Mesenchymal stem cell (in vitro differentiated cells and primary cell): ENCODE measurements around the gene OPRPN.

Source experiments
- DNase-seq: peaks from one replicate; pipeline ENCODE4 v3.0.0-alpha.2; 2013
- H2AFZ ChIP-seq: one replicate; pipeline ENCODE4 v1.6.1; 2013; ENCODE audit warnings: low read depth, mild to moderate bottlenecking, control low read depth, inconsistent platforms, low read length, moderate library complexity
- H2AK5ac ChIP-seq: 2 replicates; pipeline ENCODE4 v1.6.1; 2013; ENCODE audit warnings: low read length, moderate library complexity, mild to moderate bottlenecking, inconsistent platforms; ENCODE audit not compliant: severe bottlenecking
- H2BK120ac ChIP-seq: one replicate; pipeline ENCODE4 v1.6.1; 2013; ENCODE audit warnings: low read depth, mild to moderate bottlenecking, inconsistent platforms, low read length, moderate library complexity
- H2BK12ac ChIP-seq, 2 experiments: one replicate each; pipeline ENCODE4 v1.6.1; 2013; ENCODE audit warnings: inconsistent platforms in 2 of 2, low read length in 2 of 2, mild to moderate bottlenecking in 2 of 2, moderate library complexity in 2 of 2, control low read depth in 1 of 2
- H2BK15ac ChIP-seq: one replicate; pipeline ENCODE4 v1.6.1; 2013; ENCODE audit warnings: mild to moderate bottlenecking, low read depth, inconsistent platforms; ENCODE audit not compliant: poor library complexity, severe bottlenecking
- H2BK5ac ChIP-seq: 2 replicates; pipeline ENCODE4 v1.6.1; 2013; ENCODE audit warnings: low read depth, mild to moderate bottlenecking, low read length, control low read depth, inconsistent platforms; ENCODE audit not compliant: poor library complexity, severe bottlenecking
- H3K14ac ChIP-seq, 2 experiments: one replicate each; pipeline ENCODE4 v1.6.1; 2013; ENCODE audit warnings: inconsistent platforms in 2 of 2, low read length in 2 of 2, control low read depth in 1 of 2, mild to moderate bottlenecking in 1 of 2, moderate library complexity in 1 of 2
- H3K18ac ChIP-seq, 2 experiments: one replicate each; pipeline ENCODE4 v1.6.1; 2013; ENCODE audit warnings: inconsistent platforms in 2 of 2, low read length in 2 of 2, control low read depth in 1 of 2, low read depth in 1 of 2, mild to moderate bottlenecking in 1 of 2
- H3K23ac ChIP-seq, 2 experiments: one replicate each; pipeline ENCODE4 v1.6.1; 2013; ENCODE audit warnings: inconsistent platforms in 2 of 2, low read length in 2 of 2, mild to moderate bottlenecking in 2 of 2, moderate library complexity in 2 of 2, control low read depth in 1 of 2
- H3K27ac ChIP-seq: 2 replicates; pipeline ENCODE4 v1.5.1; 2013; ENCODE audit warnings: mild to moderate bottlenecking, moderate library complexity, low read length, control low read depth, inconsistent platforms; ENCODE audit not compliant: poor library complexity, severe bottlenecking
- H3K27me3 ChIP-seq, 2 experiments: 2 replicates each; pipeline versions ENCODE4 v1.6.1 to v1.7.0; 2013; ENCODE audit warnings: low read length in 2 of 2, mild to moderate bottlenecking in 2 of 2, moderate library complexity in 2 of 2, control low read depth in 1 of 2, inconsistent platforms in 1 of 2; ENCODE audit not compliant: control insufficient read depth in 1 of 2, insufficient read depth in 1 of 2
- H3K36me3 ChIP-seq, 2 experiments: 2 replicates each; pipeline versions ENCODE4 v1.6.1 to v1.7.0; 2013; ENCODE audit warnings: low read length in 2 of 2, control low read depth in 1 of 2, inconsistent platforms in 1 of 2, low read depth in 1 of 2, mild to moderate bottlenecking in 1 of 2; ENCODE audit not compliant: insufficient read depth in 2 of 2, control insufficient read depth in 1 of 2
- H3K4ac ChIP-seq, 2 experiments: one replicate each; pipeline ENCODE4 v1.6.1; 2013; ENCODE audit warnings: inconsistent platforms in 2 of 2, low read length in 2 of 2, mild to moderate bottlenecking in 2 of 2, moderate library complexity in 2 of 2, control low read depth in 1 of 2, low read depth in 1 of 2
- H3K4me1 ChIP-seq: 2 replicates; pipeline ENCODE4 v1.6.1; 2013; ENCODE audit warnings: low read depth, low read length, control low read depth; ENCODE audit not compliant: control insufficient read depth, insufficient read depth
- H3K4me2 ChIP-seq: 2 replicates; pipeline ENCODE4 v1.6.1; 2013; ENCODE audit warnings: low read length, mild to moderate bottlenecking, inconsistent platforms; ENCODE audit not compliant: poor library complexity, severe bottlenecking
- H3K4me3 ChIP-seq, 2 experiments: 2 replicates each; pipeline versions ENCODE4 v1.5.1 to v1.7.0; 2013; ENCODE audit warnings: low read length in 2 of 2, mild to moderate bottlenecking in 2 of 2, control low read depth in 1 of 2, low read depth in 1 of 2; ENCODE audit not compliant: insufficient read depth in 1 of 2
- H3K79me1 ChIP-seq: replicated peaks from 2 replicates; pipeline ENCODE4 v1.6.1; 2013; ENCODE audit warnings: mild to moderate bottlenecking, control low read depth, low read length, inconsistent platforms; ENCODE audit not compliant: poor library complexity, severe bottlenecking
- H3K9ac ChIP-seq: 2 replicates; pipeline ENCODE4 v1.7.0; 2013; ENCODE audit warnings: mild to moderate bottlenecking, low read length, moderate library complexity
- H3K9me3 ChIP-seq: 2 replicates; pipeline ENCODE4 v1.7.0; 2013; ENCODE audit warnings: mild to moderate bottlenecking, low read length; ENCODE audit not compliant: control insufficient read depth
- H4K8ac ChIP-seq: one replicate; pipeline ENCODE4 v1.6.1; 2013; ENCODE audit warnings: inconsistent platforms, mild to moderate bottlenecking, low read length, moderate library complexity
- H4K91ac ChIP-seq: one replicate; pipeline ENCODE4 v1.6.1; 2013; ENCODE audit warnings: mild to moderate bottlenecking, low read length, inconsistent platforms
- WGBS: methylation state at CpG from one replicate; pipeline ENCODE4 v1.1.7; 2013; ENCODE audit warnings: mixed read lengths; 5-methylcytosine and 5-hydroxymethylcytosine counted together

OPRPN gene

DNA sequence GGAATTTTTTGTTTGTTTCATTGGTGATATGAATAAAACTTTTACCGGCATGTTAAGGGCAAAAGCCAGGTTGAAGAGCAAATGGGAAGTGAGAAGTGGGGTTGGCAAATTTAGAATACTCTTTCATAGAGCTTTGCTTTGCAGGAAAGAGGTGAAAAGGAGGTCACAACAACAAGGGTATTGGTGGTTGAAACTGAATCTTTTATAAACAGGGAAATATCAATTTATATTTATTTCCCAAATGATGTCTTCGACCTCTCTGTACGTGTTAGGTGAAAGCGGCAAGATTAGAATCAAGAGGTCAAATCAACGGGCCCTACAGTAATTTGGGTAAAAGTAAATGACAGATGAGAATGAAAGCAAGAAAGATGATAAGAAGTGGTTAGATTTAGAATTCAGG lies 33.7 kb upstream of the OPRPN start:
- H4K8ac ChIP-seq, result no peak overlapping the region
- H3K9ac ChIP-seq, result no peak overlapping the region
- H2AFZ ChIP-seq, result no peak overlapping the region
- no peak overlapping the region for H3K4me3 ChIP-seq
- no peak overlapping the region for H2BK120ac ChIP-seq
- H2BK15ac ChIP-seq, result no peak overlapping the region
- no peaks in the 10 kb centered on the region for H3K27me3 ChIP-seq
- H3K4ac ChIP-seq, result no peak overlapping the region
- no peak overlapping the region for H3K18ac ChIP-seq
- H3K4me1 ChIP-seq, result no peaks in the 10 kb centered on the region
- no peak overlapping the region for H3K27ac ChIP-seq
- no peaks in the 10 kb centered on the region for H3K79me1 ChIP-seq
- DNase-seq, result no peak
- 88% methylated on average over 5 of the region's 5 CpGs for WGBS
- H3K36me3 ChIP-seq, result no peaks in the 10 kb centered on the region
- no peak overlapping the region for H3K14ac ChIP-seq
- H3K4me2 ChIP-seq, result no peak overlapping the region
- no peak overlapping the region for H3K23ac ChIP-seq
- no peak overlapping the region for H2BK12ac ChIP-seq
- no peak overlapping the region for H4K91ac ChIP-seq
- H3K9me3 ChIP-seq, result no peaks in the 10 kb centered on the region
- no peak overlapping the region for H2AK5ac ChIP-seq
- H2BK5ac ChIP-seq, result no peak overlapping the region

DNA sequence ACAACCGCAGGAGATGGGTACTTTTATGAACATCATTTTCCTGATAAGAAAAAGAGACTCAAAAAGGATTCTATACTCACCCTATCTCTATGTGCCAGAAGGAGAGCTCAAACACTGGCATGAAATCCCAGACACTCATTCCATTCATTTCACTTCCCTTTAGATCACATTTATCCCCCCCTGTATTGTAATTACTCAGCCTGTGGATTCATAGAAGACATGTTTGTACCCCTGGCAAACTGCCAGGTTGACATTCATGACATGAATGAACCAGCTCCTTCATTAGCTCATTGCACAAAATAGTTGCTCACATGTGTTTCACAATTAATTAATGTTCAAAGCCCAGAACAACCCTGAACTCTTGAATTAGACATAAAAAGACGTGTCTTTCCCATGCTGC lies 32.3 kb upstream of the OPRPN start:
- Histone ChIP-seq H3K9me3 (no peaks in the 10 kb centered on the region), H3K9ac (no peak overlapping the region), H3K36me3 (no peaks in the 10 kb centered on the region), H2BK12ac (no peak overlapping the region), H3K4me2 (no peak overlapping the region), H3K4me1 (no peaks in the 10 kb centered on the region), H2AK5ac (no peak overlapping the region), H3K27ac (no peak overlapping the region), H3K18ac (no peak overlapping the region), H4K91ac (no peak overlapping the region), H3K4me3 (no peak overlapping the region), H2BK5ac (no peak overlapping the region), H3K4ac (no peak overlapping the region), H3K27me3 (no peaks in the 10 kb centered on the region), H2BK15ac (no peak overlapping the region), H3K79me1 (no peaks in the 10 kb centered on the region), H2AFZ (no peak overlapping the region), H3K23ac (no peak overlapping the region), H2BK120ac (no peak overlapping the region), H4K8ac (no peak overlapping the region), H3K14ac (no peak overlapping the region)
- WGBS, result 72% methylated on average over 2 of the region's 2 CpGs
- no peak for DNase-seq

DNA sequence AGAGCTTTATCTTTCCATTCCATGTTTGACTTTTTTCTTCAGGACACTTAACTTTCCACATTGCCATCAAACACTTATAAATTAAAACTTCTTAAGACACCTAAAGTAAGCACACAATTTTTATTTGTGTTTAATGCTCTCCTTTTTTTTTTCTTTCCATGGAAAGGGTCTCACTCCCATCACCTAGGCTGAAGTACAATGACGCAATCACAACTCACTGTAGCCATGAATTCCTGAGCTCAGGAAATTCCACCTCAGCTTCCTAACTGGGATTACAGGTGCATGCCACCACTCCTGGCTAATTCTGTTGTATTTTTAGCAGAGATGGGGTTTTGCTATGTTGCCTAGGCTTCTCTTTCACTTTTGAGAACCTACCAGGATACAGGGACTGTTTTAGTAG lies 29.9 kb upstream of the OPRPN start:
- Histone ChIP-seq H3K79me1 (no peaks in the 10 kb centered on the region), H3K14ac (no peak overlapping the region), H2BK120ac (no peak overlapping the region), H2BK5ac (no peak overlapping the region), H3K18ac (no peak overlapping the region), H3K27me3 (no peaks in the 10 kb centered on the region), H2AK5ac (no peak overlapping the region), H4K91ac (no peak overlapping the region), H2BK12ac (no peak overlapping the region), H3K4me3 (no peak overlapping the region), H2BK15ac (no peak overlapping the region), H3K9ac (no peak overlapping the region), H2AFZ (no peak overlapping the region), H3K4ac (no peak overlapping the region), H3K9me3 (no peaks in the 10 kb centered on the region), H4K8ac (no peak overlapping the region), H3K27ac (no peak overlapping the region), H3K23ac (no peak overlapping the region), H3K4me1 (no peaks in the 10 kb centered on the region), H3K4me2 (no peak overlapping the region), H3K36me3 (no peaks in the 10 kb centered on the region)
- DNase-seq, result no peak
- 100% methylated on average over 1 of the region's 1 CpG for WGBS

DNA sequence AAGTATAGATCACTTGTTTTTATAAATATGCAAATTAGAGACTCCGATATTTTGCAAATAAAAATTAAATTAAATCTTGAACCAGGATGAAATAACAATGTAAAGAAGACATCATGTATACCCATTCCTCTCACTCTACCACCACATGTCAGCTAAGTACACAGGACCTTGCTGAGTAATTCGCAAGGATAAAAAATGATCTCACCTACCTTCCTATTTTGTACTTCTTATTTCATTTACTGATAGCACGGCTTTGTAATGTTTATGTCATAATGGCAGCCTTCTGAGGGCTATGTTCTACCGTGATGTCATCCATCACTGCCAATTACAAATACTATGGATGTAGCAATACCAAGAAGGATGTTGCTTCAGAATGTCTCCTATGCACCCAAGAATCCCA lies 25.8 kb upstream of the OPRPN start:
- Histone ChIP-seq H3K27me3 (no peaks in the 10 kb centered on the region), H3K27ac (no peak overlapping the region), H2AFZ (no peak overlapping the region), H2BK15ac (no peak overlapping the region), H3K23ac (no peak overlapping the region), H4K91ac (no peak overlapping the region), H2AK5ac (no peak overlapping the region), H3K18ac (no peak overlapping the region), H2BK120ac (no peak overlapping the region), H3K14ac (no peak overlapping the region), H3K4ac (no peak overlapping the region), H2BK12ac (no peak overlapping the region), H3K79me1 (no peaks in the 10 kb centered on the region), H3K4me1 (no peaks in the 10 kb centered on the region), H3K4me2 (no peak overlapping the region), H3K4me3 (no peak overlapping the region), H3K9ac (no peak overlapping the region), H2BK5ac (no peak overlapping the region), H3K36me3 (no peaks in the 10 kb centered on the region), H4K8ac (no peak overlapping the region), H3K9me3 (no peaks in the 10 kb centered on the region)
- DNase-seq, result no peak
- WGBS, result 85% methylated on average over 3 of the region's 4 CpGs
